K562 (cell line): ENCODE measurements around the gene KCNH3. TPM values are rescaled to one million over a fixed set of nuclear protein-coding genes. Genes with fewer than 3 reads are reported as not detected.

ENCODE experiments used
- FOXJ3 ChIP-seq: sonication (generic); formaldehyde crosslinking; IDR thresholded peaks from 2 replicates; pipeline ENCODE4 v1.4.0; 2020; ENCODE audit warnings: mild to moderate bottlenecking, missing genetic modification reagents
- MITF ChIP-seq: IDR thresholded peaks from 2 replicates; pipeline ENCODE4 v1.6.1; 2014; ENCODE audit warnings: antibody characterized with exemption
- RFX5 ChIP-seq: IDR thresholded peaks from 2 replicates; pipeline ENCODE4 v1.6.1; 2011; ENCODE audit warnings: low read depth, mild to moderate bottlenecking, improper control_type of control experiment, low read length
- SUPT5H ChIP-seq: fragments of 450-650 bp; IDR thresholded peaks from 2 replicates; pipeline ENCODE4 v1.6.1; 2016
- UBTF ChIP-seq, 2 experiments: IDR thresholded peaks; 2 replicates each; pipeline ENCODE4 v1.6.1; 2012; ENCODE audit warnings: improper control_type of control experiment in 2 of 2, low read depth in 2 of 2, low read length in 2 of 2, borderline replicate concordance in 1 of 2
- ZNF143 ChIP-seq: sonication (generic); formaldehyde crosslinking; IDR thresholded peaks from 2 replicates; pipeline ENCODE4 v1.9.0; 2022; ENCODE audit warnings: mild to moderate bottlenecking, missing genetic modification reagents
- polyA plus RNA-seq, 8 experiments: library from polyadenylated mRNA; depleted of rRNA in 4 of 8; stranded (reverse) in 5 of 8; unstranded in 3 of 8; fragments of >200 nt; fragmentation: Nextera tagmentation in 2 of 8; fragmentation: Illumina TruSeq in 1 of 8; extraction: Ambion mirVana in 2 of 8; extraction: Trizol in 1 of 8; gene quantifications; 2 replicates each; pipeline versions ENCODE4 v1.2.1 to v1.2.3, GENCODE V29; 2011 to 2014; ENCODE audit warnings: inconsistent platforms in 1 of 8, missing spikeins in 1 of 8
- total RNA-seq, 7 experiments: library from RNA; depleted of rRNA in 6 of 7; stranded (reverse); fragments of >200 nt in 6 of 7; fragmentation: Illumina TruSeq in 2 of 7; extraction: Trizol in 2 of 7; gene quantifications; 2 replicates each; pipeline versions ENCODE4 v1.2.1 to v1.2.3, GENCODE V29; 2011 to 2021; ENCODE audit warnings: low replicate concordance in 1 of 7
- TF ChIP-seq, protein P1 (sequence below): fragments of 450-650 bp; formaldehyde crosslinking; IDR thresholded peaks from 2 replicates; pipeline ENCODE4 v1.4.0; 2020; ENCODE audit warnings: mild to moderate bottlenecking, moderate library complexity

Gene KCNH3
- total and polyA plus RNA-seq, 9 of the 15 experiments (the other 6 are each of a cell fraction or from before 2014, with no cell fraction given), result 0.01 to 0.09 TPM; not detected in 7

DNA sequence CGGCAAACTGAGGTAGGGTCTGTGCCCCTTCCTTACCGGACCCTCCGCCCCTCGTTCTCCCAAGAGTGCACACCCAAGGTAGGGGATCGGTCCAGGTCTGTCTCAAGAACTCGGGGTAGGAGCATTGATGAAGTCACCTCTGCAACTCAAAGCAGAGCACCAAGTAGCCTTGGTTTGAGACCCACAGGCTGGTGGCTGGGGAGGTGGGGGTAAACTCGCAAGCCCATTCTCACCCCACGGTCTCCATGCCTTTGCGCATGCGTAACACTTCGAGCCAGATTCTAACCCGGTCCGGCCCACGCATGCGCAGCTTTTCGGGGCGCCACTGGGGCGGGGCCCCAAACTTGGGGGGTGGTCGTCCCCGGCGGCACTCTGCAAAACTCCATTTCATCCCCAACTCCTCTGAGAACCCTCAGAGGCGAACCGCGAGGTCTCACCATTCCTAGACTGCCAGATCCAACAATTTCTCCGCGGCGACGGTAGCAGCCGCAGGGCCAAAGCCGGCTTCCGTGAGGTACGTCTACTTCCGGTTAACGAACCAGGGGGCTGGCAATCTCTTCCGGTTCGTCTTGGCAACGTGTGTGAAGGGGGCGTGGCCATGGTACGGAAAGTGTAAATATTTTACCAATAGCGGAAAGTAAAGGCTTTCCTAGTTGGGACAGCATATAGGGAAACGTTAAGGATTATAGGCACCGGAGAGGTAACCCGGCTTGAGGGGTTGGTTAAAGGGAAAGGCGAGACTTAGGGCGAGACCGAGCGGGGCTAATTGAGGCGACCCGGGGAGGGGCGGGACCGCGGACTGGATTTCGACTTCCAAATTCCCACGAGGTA lies 29.0 kb downstream of the KCNH3 start, which contains the start of gene MCRS1 (continued):
- TF ChIP-seq RFX5, result no peak
- 0 out of 2 replicates have a peak, but pooled peaks have one; percentile 35 for TF ChIP-seq ZNF143 (CRISPR knock-in tag)
- no peak for TF ChIP-seq FOXJ3
- TF ChIP-seq, protein P1, sequence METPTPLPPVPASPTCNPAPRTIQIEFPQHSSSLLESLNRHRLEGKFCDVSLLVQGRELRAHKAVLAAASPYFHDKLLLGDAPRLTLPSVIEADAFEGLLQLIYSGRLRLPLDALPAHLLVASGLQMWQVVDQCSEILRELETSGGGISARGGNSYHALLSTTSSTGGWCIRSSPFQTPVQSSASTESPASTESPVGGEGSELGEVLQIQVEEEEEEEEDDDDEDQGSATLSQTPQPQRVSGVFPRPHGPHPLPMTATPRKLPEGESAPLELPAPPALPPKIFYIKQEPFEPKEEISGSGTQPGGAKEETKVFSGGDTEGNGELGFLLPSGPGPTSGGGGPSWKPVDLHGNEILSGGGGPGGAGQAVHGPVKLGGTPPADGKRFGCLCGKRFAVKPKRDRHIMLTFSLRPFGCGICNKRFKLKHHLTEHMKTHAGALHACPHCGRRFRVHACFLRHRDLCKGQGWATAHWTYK, result peak; percentile 60; the same call in 1 of the 2 replicates
- no peak for TF ChIP-seq UBTF (IDR thresholded peaks at IDR 0.05; ENCODE audit: borderline replicate concordance in 1 of 2, low read depth in 2 of 2, low read length in 2 of 2)
- TF ChIP-seq SUPT5H, result peak; percentile 97
- TF ChIP-seq MITF, result 0 out of 2 replicates have a peak, but pooled peaks have one; percentile 9
